ENCODE results near the gene DHRS2. TPM values are rescaled to one million over a fixed set of nuclear protein-coding genes. Genes with fewer than 3 reads are reported as not detected.

The DHRS2 gene
- total and polyA plus RNA-seq, 2 of the 13 experiments (the other 11 are each of a cell fraction or from before 2014, with no cell fraction given): 1,621 to 3,021 TPM

DNA sequence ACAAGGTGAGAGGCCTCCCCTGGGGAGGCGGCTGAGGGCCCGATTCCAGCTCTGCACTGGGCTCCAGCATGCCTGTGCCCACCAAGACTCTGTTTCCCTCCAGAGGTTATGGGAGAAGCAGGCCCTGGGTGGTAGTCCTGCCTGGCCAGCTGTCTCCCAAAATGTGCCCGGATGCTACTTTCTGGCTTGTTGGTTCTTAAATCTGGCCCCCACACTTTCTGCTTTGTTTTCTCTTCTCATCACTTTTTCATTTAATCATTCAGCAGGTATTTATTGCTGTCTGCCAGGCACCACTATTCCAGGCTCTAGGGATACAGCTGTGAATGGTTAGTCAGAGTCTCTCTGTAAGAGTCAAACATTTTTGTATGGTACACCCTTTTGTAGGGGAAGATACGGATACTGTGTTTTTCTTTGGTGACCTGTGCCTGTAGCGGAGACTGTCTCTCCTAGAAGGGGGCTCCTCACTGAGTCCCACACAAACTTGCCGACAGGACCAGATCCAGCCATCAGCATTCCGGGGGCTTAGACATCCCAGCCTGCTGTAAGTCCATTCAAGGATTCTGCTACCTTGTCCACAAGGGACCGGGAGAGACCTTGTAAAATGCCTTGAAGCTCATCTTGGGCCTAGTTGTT lies 3.8 kb downstream of the DHRS2 start (continued):
- TF ChIP-seq BORCS8-MEF2B (CRISPR knock-in tag; IDR thresholded peaks at IDR 0.05): no peak
- peak; percentile 7 for TF ChIP-seq ZNF282 (IDR thresholded peaks at IDR 0.05; ENCODE audit: partially characterized antibody)

DNA sequence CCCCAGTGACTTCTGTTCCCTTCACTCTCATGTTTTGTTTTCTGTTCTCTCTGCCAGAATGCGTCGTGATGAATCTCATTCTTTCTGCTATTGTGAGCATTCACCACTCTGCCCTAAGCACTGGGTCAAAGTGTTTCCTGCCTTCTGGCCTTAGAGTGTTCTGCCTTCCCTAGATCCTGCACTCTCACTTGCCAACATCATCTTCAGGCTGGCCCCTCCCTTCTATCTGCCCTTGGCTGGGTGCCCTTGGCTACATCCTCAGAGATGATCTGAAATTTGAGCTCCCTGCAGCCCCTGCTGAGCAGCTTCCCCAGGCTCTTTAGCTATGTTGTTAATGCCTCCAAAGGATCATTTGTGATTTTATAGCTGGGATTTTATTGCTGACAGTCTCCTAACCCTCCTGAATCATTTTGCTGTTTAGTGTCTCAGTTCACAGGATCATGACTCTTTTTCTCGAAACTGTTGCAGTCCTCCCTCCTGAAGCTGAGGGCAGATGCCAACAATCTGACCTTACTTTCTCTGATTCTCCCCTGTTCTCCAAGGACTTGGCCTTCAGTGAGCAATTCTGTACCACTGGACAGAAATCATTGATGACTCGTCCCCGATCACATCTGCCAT lies 4.5 kb downstream of the DHRS2 start:
- Histone ChIP-seq H3K9ac (ENCODE audit: insufficient read depth, low read depth, low read length) (peak overlapping the region; percentile 79; the same call in 1 of the 2 replicates), H4K20me1 (ENCODE audit: insufficient read depth, low read length) (peaks cover 90% of the 10 kb centered on the region), H3K36me3 (replicated peaks in 1 of 2; ENCODE audit: control insufficient read depth in 1 of 2, insufficient read depth in 2 of 2, low read length in 2 of 2) (peaks cover 44 to 59% of the 10 kb centered on the region in 2 experiments), H3K27me3 (ENCODE audit: control insufficient read depth in 1 of 2, insufficient read depth in 2 of 2, low read length in 2 of 2) (no peaks in the 10 kb centered on the region; a peak in 1 of 5 replicates), H3K4me1 (ENCODE audit: insufficient read depth, low read length) (peaks cover 65% of the 10 kb centered on the region), H3K4me2 (ENCODE audit: low read depth, low read length) (peak overlapping the region; percentile 80), H3K9me3 (ENCODE audit: low read length) (no peaks in the 10 kb centered on the region), H3K4me3 (replicated peaks in 1 of 3; ENCODE audit: insufficient read depth in 1 of 3, low read depth in 2 of 3, low read length in 3 of 3) (peak overlapping the region in 1 of 3 experiments; percentile 74; a peak in 1 of 6 replicates), H3K27ac (ENCODE audit: extremely low read length, insufficient read depth, low read length) (peak overlapping the region; percentile 59), H2AFZ (ENCODE audit: low read length) (no peak overlapping the region), H3K79me2 (ENCODE audit: insufficient read depth, low read length) (peaks cover 37% of the 10 kb centered on the region)
- no TSS peak for BruUV-seq (replicated peaks)
- ChIA-PET POLR2A (interaction anchor here (0.6 to 13.7 kb wide), 17 partner anchors 6 to 454 kb away, joined by 3 to 1105 read pairs (median 13); partner anchors contain the start of genes AP1G2, JPH4 and PCK2), CTCF (ENCODE audit: low intra/inter-chr PET ratio, low total read pairs) (interaction anchor here (1.4 kb wide), 1 partner anchor 52 kb away, joined by 3 read pairs; no protein-coding TSS in a partner anchor)
- ATAC-seq (no peak), DNase-seq (ENCODE audit: low spot score) (peak; percentile 54), FAIRE-seq (no peak)
- WGBS (ENCODE audit: low lambda C conversion rate): 84% methylated on average over 5 of the region's 5 CpGs
- intact Hi-C loops (cut with micrococcal nuclease; ENCODE audit: unreplicated experiment): no loop called here
- in situ Hi-C loops (cut with HindIII; ENCODE audit: extremely low pct_ligation_motif_present, low pct_unique_long_range_greater_than_20kb): no loop called here
- TF ChIP-seq CBFB (CRISPR knock-in tag; IDR thresholded peaks at IDR 0.05) (peak; percentile 62), TBX3 (IDR thresholded peaks at IDR 0.05; ENCODE audit: borderline replicate concordance) (no peak), GTF2F1 (IDR thresholded peaks at IDR 0.05; ENCODE audit: low read length) (no peak), ARNT2 (CRISPR knock-in tag; IDR thresholded peaks at IDR 0.05; ENCODE audit: low read depth) (peak; percentile 42; the same call in 1 of the 2 replicates), SMAD3 (CRISPR knock-in tag; IDR thresholded peaks at IDR 0.05) (no peak), SNRNP70 (IDR thresholded peaks at IDR 0.05; ENCODE audit: low read depth, low read length) (no peak), HOXA5 (CRISPR knock-in tag; IDR thresholded peaks at IDR 0.05) (no peak), ZNF550 (CRISPR knock-in tag; IDR thresholded peaks at IDR 0.05; ENCODE audit: borderline replicate concordance) (no peak), ZFP41 (CRISPR knock-in tag; IDR thresholded peaks at IDR 0.05; ENCODE audit: borderline replicate concordance) (no peak), RORA (CRISPR knock-in tag; IDR thresholded peaks at IDR 0.05) (no peak), MXI1 (IDR thresholded peaks at IDR 0.05; ENCODE audit: borderline replicate concordance, low read depth, low read length) (no peak), ONECUT2 (CRISPR knock-in tag; IDR thresholded peaks at IDR 0.05) (no peak), MED1 (CRISPR knock-in tag; IDR thresholded peaks at IDR 0.05) (no peak), TCF12 (IDR thresholded peaks at IDR 0.05) (no peak), TCF12 (CRISPR knock-in tag; IDR thresholded peaks at IDR 0.05) (no peak), MLLT10 (CRISPR knock-in tag; IDR thresholded peaks at IDR 0.05) (no peak), SMC3 (IDR thresholded peaks at IDR 0.05; ENCODE audit: low read length) (peak; percentile 1; the same call in 1 of the 2 replicates), BCL6 (CRISPR knock-in tag; IDR thresholded peaks at IDR 0.05) (no peak), HNRNPUL1 (IDR thresholded peaks at IDR 0.05; ENCODE audit: low read depth, low read length) (no peak), AHR (CRISPR knock-in tag; IDR thresholded peaks at IDR 0.05) (peak; percentile 92; the same call in 1 of the 2 replicates)
- TF ChIP-seq, protein P1, sequence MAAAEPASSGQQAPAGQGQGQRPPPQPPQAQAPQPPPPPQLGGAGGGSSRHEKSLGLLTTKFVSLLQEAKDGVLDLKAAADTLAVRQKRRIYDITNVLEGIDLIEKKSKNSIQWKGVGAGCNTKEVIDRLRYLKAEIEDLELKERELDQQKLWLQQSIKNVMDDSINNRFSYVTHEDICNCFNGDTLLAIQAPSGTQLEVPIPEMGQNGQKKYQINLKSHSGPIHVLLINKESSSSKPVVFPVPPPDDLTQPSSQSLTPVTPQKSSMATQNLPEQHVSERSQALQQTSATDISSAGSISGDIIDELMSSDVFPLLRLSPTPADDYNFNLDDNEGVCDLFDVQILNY (CRISPR knock-in tag; conservative IDR thresholded peaks at IDR 0.05): no peak
- TF ChIP-seq, protein P2, sequence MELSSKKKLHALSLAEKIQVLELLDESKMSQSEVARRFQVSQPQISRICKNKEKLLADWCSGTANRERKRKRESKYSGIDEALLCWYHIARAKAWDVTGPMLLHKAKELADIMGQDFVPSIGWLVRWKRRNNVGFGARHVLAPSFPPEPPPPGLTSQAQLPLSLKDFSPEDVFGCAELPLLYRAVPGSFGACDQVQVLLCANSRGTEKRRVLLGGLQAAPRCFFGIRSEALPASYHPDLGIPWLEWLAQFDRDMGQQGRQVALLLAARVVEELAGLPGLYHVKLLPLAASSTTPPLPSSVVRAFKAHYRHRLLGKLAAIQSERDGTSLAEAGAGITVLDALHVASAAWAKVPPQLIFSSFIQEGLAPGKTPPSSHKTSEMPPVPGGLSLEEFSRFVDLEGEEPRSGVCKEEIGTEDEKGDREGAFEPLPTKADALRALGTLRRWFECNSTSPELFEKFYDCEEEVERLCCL (CRISPR knock-in tag; IDR thresholded peaks at IDR 0.05; ENCODE audit: borderline replicate concordance): no peak

Data from HepG2 (cell line).